ENCODE measurements around the gene DCP1A.
"Not testable (repeated sequence)": the region's sequence is repeated elsewhere in the genome, so short reads cannot be mapped to it uniquely, and the experiment has no call there.

DCP1A gene

GRCh38 chr3:53377794-53378193, 30.5 kb upstream of the DCP1A start:
- no peak overlapping the region for H3K4me3 ChIP-seq (ENCODE audit: low read depth, low read length)
- no peak for DNase-seq
- no peak overlapping the region for H3K27ac ChIP-seq
- no peaks in the 10 kb centered on the region for H3K27me3 ChIP-seq (replicated peaks)
- in situ Hi-C loops (cut with HindIII; ENCODE audit: low pct_ligation_motif_present, low sequenced_read_pairs) = no loop called here
- H3K36me3 ChIP-seq (replicated peaks) = no peaks in the 10 kb centered on the region
- TF ChIP-seq CTCF (IDR thresholded peaks at IDR 0.05; ENCODE audit: low read depth, low read length, missing control alignments) = no peak

GRCh38 chr3:53376679-53377078, 29.3 kb upstream of the DCP1A start:
- Histone ChIP-seq H3K4me3 (ENCODE audit: low read depth, low read length) (no peak overlapping the region), H3K27ac (no peak overlapping the region), H3K36me3 (replicated peaks) (no peaks in the 10 kb centered on the region), H3K27me3 (replicated peaks) (no peaks in the 10 kb centered on the region)
- DNase-seq = no peak
- in situ Hi-C loops (cut with HindIII; ENCODE audit: low pct_ligation_motif_present, low sequenced_read_pairs) = no loop called here
- TF ChIP-seq CTCF (IDR thresholded peaks at IDR 0.05; ENCODE audit: low read depth, low read length, missing control alignments) = no peak

- peak; percentile 37 for DNase-seq
- TF ChIP-seq CTCF (IDR thresholded peaks at IDR 0.05; ENCODE audit: low read depth, low read length, missing control alignments) = peak; percentile 84
- Histone ChIP-seq H3K27me3 (replicated peaks) (no peaks in the 10 kb centered on the region), H3K4me3 (ENCODE audit: low read depth, low read length) (no peak overlapping the region), H3K27ac (no peak overlapping the region), H3K36me3 (replicated peaks) (no peaks in the 10 kb centered on the region)
- in situ Hi-C loops (cut with HindIII; ENCODE audit: low pct_ligation_motif_present, low sequenced_read_pairs) = no loop called here
Observed at GRCh38 chr3:53375019-53375418, 27.7 kb upstream of the DCP1A start.

- in situ Hi-C loops (cut with HindIII; ENCODE audit: low pct_ligation_motif_present, low sequenced_read_pairs); H3K27me3 ChIP-seq (replicated peaks); H3K27ac ChIP-seq; H3K36me3 ChIP-seq (replicated peaks); H3K4me3 ChIP-seq (ENCODE audit: low read depth, low read length); DNase-seq: not testable (repeated sequence)
Observed at GRCh38 chr3:53370719-53371118, 23.4 kb upstream of the DCP1A start.

GRCh38 chr3:53361852-53362251, 14.5 kb upstream of the DCP1A start:
- Histone ChIP-seq H3K4me3 (ENCODE audit: low read depth, low read length) (no peak overlapping the region), H3K36me3 (replicated peaks) (no peaks in the 10 kb centered on the region), H3K27me3 (replicated peaks) (no peaks in the 10 kb centered on the region), H3K27ac (no peak overlapping the region)
- TF ChIP-seq CTCF (IDR thresholded peaks at IDR 0.05; ENCODE audit: low read depth, low read length, missing control alignments) = no peak
- no peak for DNase-seq
- in situ Hi-C loops (cut with HindIII; ENCODE audit: low pct_ligation_motif_present, low sequenced_read_pairs) = no loop called here

GRCh38 chr3:53357458-53357857, 10.1 kb upstream of the DCP1A start:
- no peak overlapping the region for H3K4me3 ChIP-seq (ENCODE audit: low read depth, low read length)
- no peaks in the 10 kb centered on the region for H3K36me3 ChIP-seq (replicated peaks)
- TF ChIP-seq CTCF (IDR thresholded peaks at IDR 0.05; ENCODE audit: low read depth, low read length, missing control alignments) = no peak
- in situ Hi-C loops (cut with HindIII; ENCODE audit: low pct_ligation_motif_present, low sequenced_read_pairs) = no loop called here
- H3K27ac ChIP-seq = no peak overlapping the region
- DNase-seq = no peak
- H3K27me3 ChIP-seq (replicated peaks) = no peaks in the 10 kb centered on the region

Measured in brain microvascular endothelial cell (primary cell).